H9 (cell line): ENCODE results near the gene JAKMIP1. TPM values are rescaled to one million over a fixed set of nuclear protein-coding genes. Genes with fewer than 3 reads are reported as not detected.

Experiments
- DNase-seq: peaks from one replicate; pipeline ENCODE4 v3.0.0-alpha.2; 2017
- H2AFZ ChIP-seq: one replicate; pipeline ENCODE4 v1.6.1; 2013; ENCODE audit warnings: mild to moderate bottlenecking, low read length, control low read depth, moderate library complexity
- H2AK5ac ChIP-seq: 2 replicates; pipeline ENCODE4 v1.6.1; 2013; ENCODE audit warnings: low read length, control low read depth, mixed read lengths; ENCODE audit not compliant: insufficient read length
- H2BK120ac ChIP-seq: one replicate; pipeline ENCODE4 v1.6.1; 2013; ENCODE audit warnings: low read depth, mild to moderate bottlenecking, low read length, control low read depth, inconsistent platforms; ENCODE audit not compliant: poor library complexity, severe bottlenecking
- H2BK12ac ChIP-seq: 2 replicates; pipeline ENCODE4 v1.6.1; 2013; ENCODE audit warnings: low read length, control low read depth, mixed read lengths, low read depth; ENCODE audit not compliant: insufficient read length
- H2BK15ac ChIP-seq: 2 replicates; pipeline ENCODE4 v1.6.1; 2013; ENCODE audit warnings: low read depth, low read length, control low read depth
- H2BK20ac ChIP-seq: one replicate; pipeline ENCODE4 v1.6.1; 2013; ENCODE audit warnings: low read depth, mild to moderate bottlenecking, low read length, control low read depth, inconsistent platforms; ENCODE audit not compliant: poor library complexity, severe bottlenecking
- H2BK5ac ChIP-seq: 2 replicates; pipeline ENCODE4 v1.6.1; 2013; ENCODE audit warnings: low read length, control low read depth, mixed read lengths; ENCODE audit not compliant: insufficient read length
- H3K14ac ChIP-seq: 2 replicates; pipeline ENCODE4 v1.6.1; 2013; ENCODE audit warnings: low read length, control low read depth; ENCODE audit not compliant: insufficient read depth
- H3K18ac ChIP-seq: 2 replicates; pipeline ENCODE4 v1.6.1; 2013; ENCODE audit warnings: low read depth, mild to moderate bottlenecking, mixed read lengths, low read length, control low read depth; ENCODE audit not compliant: insufficient read length
- H3K23ac ChIP-seq: 2 replicates; pipeline ENCODE4 v1.6.1; 2013; ENCODE audit warnings: low read length, control low read depth, mixed read lengths, low read depth; ENCODE audit not compliant: insufficient read length
- H3K23me2 ChIP-seq: 2 replicates; pipeline ENCODE4 v1.6.1; 2013; ENCODE audit warnings: low read depth, mild to moderate bottlenecking, mixed read lengths, low read length, control low read depth; ENCODE audit not compliant: insufficient read length, poor library complexity, severe bottlenecking
- H3K27ac ChIP-seq: 2 replicates; pipeline ENCODE4 v1.5.1; 2013; ENCODE audit warnings: low read length, control low read depth, mixed read lengths, low read depth; ENCODE audit not compliant: insufficient read length
- H3K27me3 ChIP-seq: 2 replicates; pipeline ENCODE4 v1.6.1; 2013; ENCODE audit warnings: low read length, control low read depth, inconsistent platforms; ENCODE audit not compliant: insufficient read depth
- H3K4ac ChIP-seq: 2 replicates; pipeline ENCODE4 v1.6.1; 2013; ENCODE audit warnings: low read depth, mild to moderate bottlenecking, control low read depth, inconsistent platforms, low read length, moderate library complexity
- H3K4me1 ChIP-seq: 2 replicates; pipeline ENCODE4 v1.6.1; 2013; ENCODE audit warnings: low read length, control low read depth, inconsistent platforms; ENCODE audit not compliant: insufficient read depth
- H3K4me2 ChIP-seq: 2 replicates; pipeline ENCODE4 v1.6.1; 2013; ENCODE audit warnings: low read length, control low read depth, mixed read lengths; ENCODE audit not compliant: insufficient read length, insufficient read depth
- H3K56ac ChIP-seq: 2 replicates; pipeline ENCODE4 v1.6.1; 2013; ENCODE audit warnings: low read depth, mild to moderate bottlenecking, mixed read lengths, low read length, control low read depth; ENCODE audit not compliant: insufficient read length
- H3K79me1 ChIP-seq: 2 replicates; pipeline ENCODE4 v1.6.1; 2013; ENCODE audit warnings: low read depth, mild to moderate bottlenecking, moderate library complexity, low read length, control low read depth, inconsistent platforms; ENCODE audit not compliant: insufficient read depth, poor library complexity, severe bottlenecking
- H3K79me2 ChIP-seq: 2 replicates; pipeline ENCODE4 v1.6.1; 2013; ENCODE audit warnings: low read length, control low read depth, inconsistent platforms; ENCODE audit not compliant: insufficient read depth
- H3K9ac ChIP-seq: 2 replicates; pipeline ENCODE4 v1.6.1; 2013; ENCODE audit warnings: low read length, control low read depth, mixed read lengths; ENCODE audit not compliant: insufficient read length; ENCODE audit errors: extremely low read depth
- H3K9me3 ChIP-seq: one replicate; pipeline ENCODE4 v1.6.1; 2013; ENCODE audit warnings: low read depth, low read length, inconsistent platforms; ENCODE audit not compliant: control insufficient read depth
- H3T11ph ChIP-seq: one replicate; pipeline ENCODE4 v1.6.1; 2013; ENCODE audit warnings: mild to moderate bottlenecking, low read length, control low read depth, inconsistent platforms
- H4K20me1 ChIP-seq: one replicate; pipeline ENCODE4 v1.6.1; 2013; ENCODE audit not compliant: control insufficient read depth, insufficient read length, insufficient read depth
- H4K5ac ChIP-seq: 2 replicates; pipeline ENCODE4 v1.6.1; 2013; ENCODE audit warnings: low read depth, mild to moderate bottlenecking, mixed read lengths, low read length, control low read depth; ENCODE audit not compliant: insufficient read length
- H4K8ac ChIP-seq: replicated peaks from 2 replicates; pipeline ENCODE4 v1.6.1; 2013; ENCODE audit warnings: low read length, control low read depth, mixed read lengths, low read depth; ENCODE audit not compliant: insufficient read length
- H4K91ac ChIP-seq: 2 replicates; pipeline ENCODE4 v1.6.1; 2013; ENCODE audit warnings: low read depth, mild to moderate bottlenecking, moderate library complexity, mixed read lengths, low read length, control low read depth; ENCODE audit not compliant: insufficient read length
- H3K27ac Mint-ChIP-seq, 3 experiments: 2 replicates in 2 of 3; 3 replicates in 1 of 3; pipeline ENCODE4 v1.8.0; 2020 to 2021; ENCODE audit warnings: mixed read lengths in 3 of 3, mild to moderate bottlenecking in 1 of 3, moderate library complexity in 1 of 3
- H3K27me3 Mint-ChIP-seq: 2 replicates; pipeline ENCODE4 v1.8.0; 2021; ENCODE audit warnings: low read depth, mild to moderate bottlenecking, moderate library complexity, mixed read lengths
- H3K36me3 Mint-ChIP-seq, 3 experiments: 2 replicates in 2 of 3; 3 replicates in 1 of 3; pipeline ENCODE4 v1.8.0; 2020 to 2021; ENCODE audit warnings: low read depth in 3 of 3, mixed read lengths in 3 of 3; ENCODE audit not compliant: insufficient read depth in 1 of 3
- H3K4me1 Mint-ChIP-seq, 2 experiments: 2 replicates each; pipeline ENCODE4 v1.8.0; 2020; ENCODE audit warnings: mixed read lengths in 2 of 2
- H3K4me3 Mint-ChIP-seq, 2 experiments: 2 replicates in 1 of 2; 3 replicates in 1 of 2; pipeline ENCODE4 v1.8.0; 2020 to 2021; ENCODE audit warnings: mild to moderate bottlenecking in 2 of 2, mixed read lengths in 2 of 2, moderate library complexity in 1 of 2
- H3K9me3 Mint-ChIP-seq, 2 experiments: 2 replicates in 1 of 2; 3 replicates in 1 of 2; pipeline ENCODE4 v1.8.0; 2020; ENCODE audit warnings: mild to moderate bottlenecking in 2 of 2, mixed read lengths in 2 of 2, moderate library complexity in 1 of 2
- WGBS: extraction: QIAGEN DNeasy Blood & Tissue Kit; methylation state at CpG from one replicate; pipeline ENCODE4 v1.1.7; 2013; ENCODE audit warnings: missing lambda C conversion rate, low lambda C conversion rate, mixed read lengths; ENCODE audit not compliant: insufficient read length; ENCODE audit errors: extremely low coverage; 5-methylcytosine and 5-hydroxymethylcytosine counted together
- total RNA-seq: library from RNA; stranded (reverse); gene quantifications from 2 replicates; pipeline ENCODE4 v1.2.1, GENCODE V29; 2021
- TF ChIP-seq, protein P1 (sequence below): fragments of 200-600 bp; sonication (generic); conservative IDR thresholded peaks from 3 replicates; pipeline ENCODE4 v1.8.0; 2021; ENCODE audit warnings: antibody characterized with exemption, mild to moderate bottlenecking

Gene JAKMIP1
- total RNA-seq, 1 experiment from 2014 or later = 1.5 TPM

DNA sequence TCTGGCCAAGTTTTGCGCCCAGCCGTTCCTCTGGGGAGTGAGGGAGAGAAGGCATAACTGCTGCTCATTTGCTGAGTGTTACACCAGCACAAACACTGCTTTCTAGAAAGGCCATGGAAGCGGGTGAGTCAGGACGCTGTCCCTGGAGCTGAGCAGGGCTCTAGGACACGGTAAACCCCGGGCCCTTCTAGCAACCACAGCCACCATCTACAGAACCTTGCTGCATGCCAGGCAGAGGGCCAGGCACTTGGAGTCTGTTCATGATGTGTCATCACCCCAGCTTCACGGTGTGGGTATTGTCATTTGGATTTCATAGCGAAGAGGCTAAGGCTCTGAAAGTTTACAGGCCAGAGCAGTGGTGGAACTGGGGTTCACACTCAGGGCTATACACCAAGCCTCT lies 150.4 kb downstream of the JAKMIP1 start:
- no peak overlapping the region for H2BK5ac ChIP-seq
- H4K8ac ChIP-seq = no peak overlapping the region
- H4K20me1 ChIP-seq = no peaks in the 10 kb centered on the region
- no peak overlapping the region for H2AK5ac ChIP-seq
- no peak overlapping the region for H3K4me3 Mint-ChIP-seq
- H3T11ph ChIP-seq = no peak overlapping the region
- no peaks in the 10 kb centered on the region for H3K79me1 ChIP-seq
- no peaks in the 10 kb centered on the region for H3K9me3 Mint-ChIP-seq
- no peak overlapping the region for H3K23ac ChIP-seq
- no peak overlapping the region for H3K14ac ChIP-seq
- no peak overlapping the region for H3K9ac ChIP-seq
- no peaks in the 10 kb centered on the region for H3K36me3 Mint-ChIP-seq
- no peak overlapping the region for H3K27ac ChIP-seq
- H3K27ac Mint-ChIP-seq = 0 out of 7 replicates have a peak overlapping the region, but pooled peaks of 1 of the 3 experiments have one; percentile 2
- H3K27me3 ChIP-seq = no peaks in the 10 kb centered on the region
- no peak overlapping the region for H2BK120ac ChIP-seq
- no peak overlapping the region for H4K5ac ChIP-seq
- H3K9me3 ChIP-seq = no peaks in the 10 kb centered on the region
- H3K27me3 Mint-ChIP-seq = peaks cover 5% of the 10 kb centered on the region
- H3K79me2 ChIP-seq = no peaks in the 10 kb centered on the region
- H2BK20ac ChIP-seq = no peak overlapping the region
- DNase-seq = no peak
- H3K4me1 Mint-ChIP-seq = peaks cover 9 to 17% of the 10 kb centered on the region in 2 experiments
- H4K91ac ChIP-seq = no peak overlapping the region
- H3K4me2 ChIP-seq = no peak overlapping the region
- WGBS = no CpG with 5 or more reads among the region's 8 CpGs
- no peak overlapping the region for H2BK15ac ChIP-seq
- H3K4ac ChIP-seq = no peak overlapping the region
- H2BK12ac ChIP-seq = no peak overlapping the region
- H3K23me2 ChIP-seq = no peaks in the 10 kb centered on the region
- H3K4me1 ChIP-seq = no peaks in the 10 kb centered on the region
- H3K56ac ChIP-seq = no peak overlapping the region
- H3K18ac ChIP-seq = no peak overlapping the region
- TF ChIP-seq, protein P1, sequence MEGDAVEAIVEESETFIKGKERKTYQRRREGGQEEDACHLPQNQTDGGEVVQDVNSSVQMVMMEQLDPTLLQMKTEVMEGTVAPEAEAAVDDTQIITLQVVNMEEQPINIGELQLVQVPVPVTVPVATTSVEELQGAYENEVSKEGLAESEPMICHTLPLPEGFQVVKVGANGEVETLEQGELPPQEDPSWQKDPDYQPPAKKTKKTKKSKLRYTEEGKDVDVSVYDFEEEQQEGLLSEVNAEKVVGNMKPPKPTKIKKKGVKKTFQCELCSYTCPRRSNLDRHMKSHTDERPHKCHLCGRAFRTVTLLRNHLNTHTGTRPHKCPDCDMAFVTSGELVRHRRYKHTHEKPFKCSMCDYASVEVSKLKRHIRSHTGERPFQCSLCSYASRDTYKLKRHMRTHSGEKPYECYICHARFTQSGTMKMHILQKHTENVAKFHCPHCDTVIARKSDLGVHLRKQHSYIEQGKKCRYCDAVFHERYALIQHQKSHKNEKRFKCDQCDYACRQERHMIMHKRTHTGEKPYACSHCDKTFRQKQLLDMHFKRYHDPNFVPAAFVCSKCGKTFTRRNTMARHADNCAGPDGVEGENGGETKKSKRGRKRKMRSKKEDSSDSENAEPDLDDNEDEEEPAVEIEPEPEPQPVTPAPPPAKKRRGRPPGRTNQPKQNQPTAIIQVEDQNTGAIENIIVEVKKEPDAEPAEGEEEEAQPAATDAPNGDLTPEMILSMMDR = no peak
- H2AFZ ChIP-seq = no peak overlapping the region
